ENCODE results near the gene OTOP3. TPM values are rescaled to one million over a fixed set of nuclear protein-coding genes. Genes with fewer than 3 reads are reported as not detected.

The OTOP3 gene
- total RNA-seq, 4 donors from 2014 or later = 0.65 to 0.98 TPM; not detected in 2

GRCh38 chr17:74951680-74952421 lies 16.2 kb downstream of the OTOP3 start:
- no peak for DNase-seq (ENCODE audit: low spot score in 2 of 2)
- Histone ChIP-seq H3K36me3 (no peaks in the 10 kb centered on the region), H3K27me3 (peaks cover 16% of the 10 kb centered on the region), H3K27ac (no peak overlapping the region), H3K4me1 (no peaks in the 10 kb centered on the region), H3K9me3 (no peaks in the 10 kb centered on the region), H3K4me3 (no peak overlapping the region)
- WGBS = 65% methylated on average over 22 of the region's 32 CpGs
- TF ChIP-seq CTCF (IDR thresholded peaks at IDR 0.05) = no peak
- no peak for TF ChIP-seq POLR2AphosphoS5 (IDR thresholded peaks at IDR 0.05)
- no peak for TF ChIP-seq POLR2A (IDR thresholded peaks at IDR 0.05)
- no peak for TF ChIP-seq EP300 (IDR thresholded peaks at IDR 0.05)

GRCh38 chr17:74952431-74953133 lies 16.9 kb downstream of the OTOP3 start:
- no peaks in the 10 kb centered on the region for H3K9me3 ChIP-seq
- DNase-seq (ENCODE audit: low spot score in 2 of 2) = no peak
- no peaks in the 10 kb centered on the region for H3K4me1 ChIP-seq
- no peaks in the 10 kb centered on the region for H3K36me3 ChIP-seq
- H3K27me3 ChIP-seq = peaks cover 12% of the 10 kb centered on the region
- no peak for TF ChIP-seq EP300 (IDR thresholded peaks at IDR 0.05)
- TF ChIP-seq CTCF (IDR thresholded peaks at IDR 0.05) = no peak
- TF ChIP-seq POLR2AphosphoS5 (IDR thresholded peaks at IDR 0.05) = no peak
- TF ChIP-seq POLR2A (IDR thresholded peaks at IDR 0.05) = no peak
- no peak overlapping the region for H3K27ac ChIP-seq
- WGBS = 62% methylated on average over 20 of the region's 24 CpGs
- H3K4me3 ChIP-seq = no peak overlapping the region

GRCh38 chr17:74953134-74953687 lies 17.5 kb downstream of the OTOP3 start:
- TF ChIP-seq CTCF (IDR thresholded peaks at IDR 0.05) (no peak), POLR2A (IDR thresholded peaks at IDR 0.05) (no peak), POLR2AphosphoS5 (IDR thresholded peaks at IDR 0.05) (no peak), EP300 (IDR thresholded peaks at IDR 0.05) (no peak)
- Histone ChIP-seq H3K4me3 (no peak overlapping the region), H3K4me1 (no peaks in the 10 kb centered on the region), H3K27ac (no peak overlapping the region), H3K27me3 (peaks cover 12% of the 10 kb centered on the region), H3K9me3 (no peaks in the 10 kb centered on the region), H3K36me3 (no peaks in the 10 kb centered on the region)
- no peak for DNase-seq (ENCODE audit: low spot score in 2 of 2)
- whole genome bisulfite sequencing = 75% methylated on average over 10 of the region's 11 CpGs

- no peak for DNase-seq (ENCODE audit: low spot score in 2 of 2)
- WGBS = 89% methylated on average over 11 of the region's 15 CpGs
- TF ChIP-seq CTCF (IDR thresholded peaks at IDR 0.05) = no peak
- no peak for TF ChIP-seq EP300 (IDR thresholded peaks at IDR 0.05)
These were observed 18.4 kb downstream of the OTOP3 start for GRCh38 chr17:74954115-74954514.

More at GRCh38 chr17:74954115-74954514, 18.4 kb downstream of the OTOP3 start:
- no peak overlapping the region for H3K27ac ChIP-seq
- H3K36me3 ChIP-seq = no peaks in the 10 kb centered on the region
- H3K4me3 ChIP-seq = no peak overlapping the region
- H3K4me1 ChIP-seq = no peaks in the 10 kb centered on the region
- H3K27me3 ChIP-seq = peaks cover 12% of the 10 kb centered on the region
- H3K9me3 ChIP-seq = no peaks in the 10 kb centered on the region
